ENCODE results near the gene VTI1A. TPM values are rescaled to one million over a fixed set of nuclear protein-coding genes. Genes with fewer than 3 reads are reported as not detected.

The VTI1A gene
- polyA plus RNA-seq, 1 donor, result 17.2 TPM

GRCh38 chr10:112761256-112761655 is 314.2 kb downstream of the VTI1A start:
- Histone ChIP-seq H3K27me3 (ENCODE audit: control insufficient read depth, insufficient read depth, low read length) (no peaks in the 10 kb centered on the region), H3K4me3 (ENCODE audit: low read length) (no peak overlapping the region), H3K36me3 (ENCODE audit: control insufficient read depth, insufficient read depth, low read length) (no peaks in the 10 kb centered on the region), H3K27ac (ENCODE audit: low read length) (no peak overlapping the region), H3K4me1 (ENCODE audit: control insufficient read depth, insufficient read depth, low read length) (peaks cover 5% of the 10 kb centered on the region), H3K9me3 (ENCODE audit: control insufficient read depth, low read depth, low read length) (no peaks in the 10 kb centered on the region)
- DNase-seq, result no peak
- WGBS (ENCODE audit: insufficient coverage, low lambda C conversion rate), result 50% methylated on average over 1 of the region's 3 CpGs

GRCh38 chr10:112763916-112764520 is 317.0 kb downstream of the VTI1A start:
- Histone ChIP-seq H3K9me3 (ENCODE audit: control insufficient read depth, low read depth, low read length) (no peaks in the 10 kb centered on the region), H3K4me1 (ENCODE audit: control insufficient read depth, insufficient read depth, low read length) (peaks cover 8% of the 10 kb centered on the region), H3K4me3 (ENCODE audit: low read length) (no peak overlapping the region), H3K27me3 (ENCODE audit: control insufficient read depth, insufficient read depth, low read length) (no peaks in the 10 kb centered on the region), H3K36me3 (ENCODE audit: control insufficient read depth, insufficient read depth, low read length) (no peaks in the 10 kb centered on the region), H3K27ac (ENCODE audit: low read length) (no peak overlapping the region)
- 100% methylated on average over 1 of the region's 11 CpGs for WGBS (ENCODE audit: insufficient coverage, low lambda C conversion rate)
- no peak for DNase-seq

GRCh38 chr10:112765717-112766235 is 318.8 kb downstream of the VTI1A start:
- DNase-seq, result peak; percentile 34 to 62
- Histone ChIP-seq H3K36me3 (ENCODE audit: control insufficient read depth, insufficient read depth, low read length) (no peaks in the 10 kb centered on the region), H3K27me3 (ENCODE audit: control insufficient read depth, insufficient read depth, low read length) (no peaks in the 10 kb centered on the region), H3K27ac (ENCODE audit: low read length) (no peak overlapping the region), H3K9me3 (ENCODE audit: control insufficient read depth, low read depth, low read length) (no peaks in the 10 kb centered on the region), H3K4me1 (ENCODE audit: control insufficient read depth, insufficient read depth, low read length) (peaks cover 15% of the 10 kb centered on the region), H3K4me3 (ENCODE audit: low read length) (no peak overlapping the region)
- 32% methylated on average over 3 of the region's 5 CpGs for WGBS (ENCODE audit: insufficient coverage, low lambda C conversion rate)

GRCh38 chr10:112766636-112767035 is 319.6 kb downstream of the VTI1A start:
- no CpG with 5 or more reads among the region's 2 CpGs for WGBS (ENCODE audit: insufficient coverage, low lambda C conversion rate)
- Histone ChIP-seq H3K27me3 (ENCODE audit: control insufficient read depth, insufficient read depth, low read length) (no peaks in the 10 kb centered on the region), H3K36me3 (ENCODE audit: control insufficient read depth, insufficient read depth, low read length) (no peaks in the 10 kb centered on the region), H3K4me3 (ENCODE audit: low read length) (no peak overlapping the region), H3K4me1 (ENCODE audit: control insufficient read depth, insufficient read depth, low read length) (peaks cover 12% of the 10 kb centered on the region), H3K9me3 (ENCODE audit: control insufficient read depth, low read depth, low read length) (no peaks in the 10 kb centered on the region), H3K27ac (ENCODE audit: low read length) (no peak overlapping the region)
- no peak for DNase-seq

DNA sequence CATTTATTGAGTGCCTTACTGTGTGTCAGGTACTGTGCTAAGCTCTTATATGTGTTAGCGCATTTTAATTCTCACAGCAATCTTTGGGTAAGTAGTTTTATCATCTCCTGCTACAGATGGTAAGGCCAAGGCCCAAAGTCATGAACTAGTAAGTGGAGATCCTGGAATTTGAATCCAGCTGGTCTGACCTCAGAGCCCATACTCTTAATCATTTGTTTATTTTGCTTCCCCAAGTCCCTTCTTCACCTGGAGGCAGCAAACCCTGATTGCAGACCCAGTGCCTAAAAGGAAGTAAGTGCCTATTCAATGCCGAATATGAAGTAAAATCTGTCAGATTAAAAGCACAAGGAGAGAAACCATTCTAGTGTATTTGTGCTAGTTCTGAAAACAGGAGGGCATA is 320.1 kb downstream of the VTI1A start:
- Histone ChIP-seq H3K4me1 (ENCODE audit: control insufficient read depth, insufficient read depth, low read length) (peaks cover 12% of the 10 kb centered on the region), H3K27me3 (ENCODE audit: control insufficient read depth, insufficient read depth, low read length) (no peaks in the 10 kb centered on the region), H3K4me3 (ENCODE audit: low read length) (no peak overlapping the region), H3K27ac (ENCODE audit: low read length) (no peak overlapping the region), H3K36me3 (ENCODE audit: control insufficient read depth, insufficient read depth, low read length) (no peaks in the 10 kb centered on the region), H3K9me3 (ENCODE audit: control insufficient read depth, low read depth, low read length) (no peaks in the 10 kb centered on the region)
- WGBS (ENCODE audit: insufficient coverage, low lambda C conversion rate), result no CpG with 5 or more reads among the region's 2 CpGs
- DNase-seq, result no peak

DNA sequence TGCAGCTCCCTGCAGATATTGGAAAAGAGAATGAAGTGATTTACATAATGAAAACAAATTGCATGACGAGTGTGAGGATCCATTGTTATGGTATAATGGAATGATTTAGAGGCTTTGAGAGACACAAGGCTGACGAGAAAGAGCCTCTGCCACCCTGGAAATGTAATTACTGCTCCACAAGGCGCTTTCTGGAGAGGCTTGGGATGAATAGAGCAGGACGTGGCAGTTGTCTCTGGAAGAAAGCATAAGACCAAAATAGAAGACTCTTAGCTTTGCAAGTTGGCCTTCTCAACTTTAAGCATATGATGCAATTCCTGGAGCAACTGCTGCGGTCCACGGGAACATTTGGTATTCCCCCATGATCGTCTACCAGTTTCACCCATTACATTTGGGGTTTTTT is 321.1 kb downstream of the VTI1A start:
- no peak for DNase-seq
- Histone ChIP-seq H3K36me3 (ENCODE audit: control insufficient read depth, insufficient read depth, low read length) (no peaks in the 10 kb centered on the region), H3K4me1 (ENCODE audit: control insufficient read depth, insufficient read depth, low read length) (peaks cover 12% of the 10 kb centered on the region), H3K4me3 (ENCODE audit: low read length) (no peak overlapping the region), H3K27ac (ENCODE audit: low read length) (no peak overlapping the region), H3K9me3 (ENCODE audit: control insufficient read depth, low read depth, low read length) (no peaks in the 10 kb centered on the region), H3K27me3 (ENCODE audit: control insufficient read depth, insufficient read depth, low read length) (no peaks in the 10 kb centered on the region)
- 89% methylated on average over 3 of the region's 7 CpGs for WGBS (ENCODE audit: insufficient coverage, low lambda C conversion rate)

- peak overlapping the region; percentile 20 for H3K27ac ChIP-seq (ENCODE audit: low read length)
- DNase-seq, result peak in 1 of 2 donors; percentile 48
Observed at GRCh38 chr10:112769081-112769480, 322.1 kb downstream of the VTI1A start.

GRCh38 chr10:112769611-112770370 is 322.8 kb downstream of the VTI1A start:
- Histone ChIP-seq H3K27me3 (ENCODE audit: control insufficient read depth, insufficient read depth, low read length) (no peaks in the 10 kb centered on the region), H3K27ac (ENCODE audit: low read length) (peak overlapping the region; percentile 20), H3K36me3 (ENCODE audit: control insufficient read depth, insufficient read depth, low read length) (no peaks in the 10 kb centered on the region), H3K4me3 (ENCODE audit: low read length) (no peak overlapping the region), H3K9me3 (ENCODE audit: control insufficient read depth, low read depth, low read length) (no peaks in the 10 kb centered on the region), H3K4me1 (ENCODE audit: control insufficient read depth, insufficient read depth, low read length) (peaks cover 19% of the 10 kb centered on the region)
- DNase-seq, result no peak
- no CpG with 5 or more reads among the region's 6 CpGs for WGBS (ENCODE audit: insufficient coverage, low lambda C conversion rate)

More at GRCh38 chr10:112769081-112769480, 322.1 kb downstream of the VTI1A start:
- H3K36me3 ChIP-seq (ENCODE audit: control insufficient read depth, insufficient read depth, low read length), result no peaks in the 10 kb centered on the region
- no peak overlapping the region for H3K4me3 ChIP-seq (ENCODE audit: low read length)
- no peaks in the 10 kb centered on the region for H3K27me3 ChIP-seq (ENCODE audit: control insufficient read depth, insufficient read depth, low read length)
- WGBS (ENCODE audit: insufficient coverage, low lambda C conversion rate), result no CpG with 5 or more reads among the region's 2 CpGs
- peaks cover 14% of the 10 kb centered on the region for H3K4me1 ChIP-seq (ENCODE audit: control insufficient read depth, insufficient read depth, low read length)
- no peaks in the 10 kb centered on the region for H3K9me3 ChIP-seq (ENCODE audit: control insufficient read depth, low read depth, low read length)

DNA sequence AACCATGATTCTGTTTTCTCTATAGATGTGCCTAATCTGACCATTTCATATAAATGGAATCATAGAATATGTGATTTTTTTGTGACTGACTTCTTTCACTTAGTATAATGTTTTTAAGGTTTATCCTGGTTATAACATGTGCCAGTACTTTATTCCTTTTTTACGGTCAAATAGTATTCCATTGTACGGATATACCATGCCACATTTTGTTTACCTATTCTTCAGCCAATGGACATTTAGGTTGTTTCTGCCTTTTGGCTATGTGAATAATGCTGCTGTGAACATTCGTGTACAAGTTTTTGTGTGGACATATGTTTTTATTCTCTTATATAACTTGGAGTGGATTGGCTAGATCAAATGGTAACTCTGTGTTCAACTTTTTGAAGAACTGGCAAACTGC is 324.7 kb downstream of the VTI1A start:
- H3K4me3 ChIP-seq (ENCODE audit: low read length), result no peak overlapping the region
- H3K4me1 ChIP-seq (ENCODE audit: control insufficient read depth, insufficient read depth, low read length), result peaks cover 36% of the 10 kb centered on the region
- H3K36me3 ChIP-seq (ENCODE audit: control insufficient read depth, insufficient read depth, low read length), result no peaks in the 10 kb centered on the region
- WGBS (ENCODE audit: insufficient coverage, low lambda C conversion rate), result 100% methylated on average over 1 of the region's 3 CpGs
- no peak for DNase-seq
- H3K27ac ChIP-seq (ENCODE audit: low read length), result no peak overlapping the region
- H3K9me3 ChIP-seq (ENCODE audit: control insufficient read depth, low read depth, low read length), result no peaks in the 10 kb centered on the region
- no peaks in the 10 kb centered on the region for H3K27me3 ChIP-seq (ENCODE audit: control insufficient read depth, insufficient read depth, low read length)

DNA sequence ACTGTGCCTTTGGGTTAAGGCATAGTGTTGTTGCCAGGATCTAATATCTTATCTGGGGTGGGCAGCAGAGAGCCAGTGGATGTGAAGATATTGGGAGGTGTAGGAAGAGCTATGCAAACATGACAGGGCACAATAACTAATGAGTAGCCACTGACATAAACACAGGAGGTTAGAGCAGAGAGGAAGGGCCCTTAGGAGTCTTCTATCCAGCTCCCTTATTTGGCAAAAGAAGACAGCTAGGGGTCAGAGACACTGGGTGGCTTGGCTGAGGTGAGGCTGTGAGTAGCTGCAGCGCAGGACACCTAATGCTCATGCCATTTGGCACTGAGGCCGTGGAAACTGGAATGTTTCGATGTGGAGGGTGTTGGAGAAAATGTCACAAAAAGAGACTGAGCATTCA is 326.8 kb downstream of the VTI1A start:
- DNase-seq, result no peak
- H3K4me3 ChIP-seq (ENCODE audit: low read length), result no peak overlapping the region
- WGBS (ENCODE audit: insufficient coverage, low lambda C conversion rate), result no CpG with 5 or more reads among the region's 3 CpGs
- H3K27me3 ChIP-seq (ENCODE audit: control insufficient read depth, insufficient read depth, low read length), result no peaks in the 10 kb centered on the region
- no peaks in the 10 kb centered on the region for H3K9me3 ChIP-seq (ENCODE audit: control insufficient read depth, low read depth, low read length)
- no peak overlapping the region for H3K27ac ChIP-seq (ENCODE audit: low read length)
- H3K4me1 ChIP-seq (ENCODE audit: control insufficient read depth, insufficient read depth, low read length), result peaks cover 45% of the 10 kb centered on the region
- H3K36me3 ChIP-seq (ENCODE audit: control insufficient read depth, insufficient read depth, low read length), result no peaks in the 10 kb centered on the region
